SH-SY5Y (cell line): Measurements from ENCODE around the gene PPIH.

Source experiments
- GATA2 ChIP-seq: IDR thresholded peaks from 2 replicates; pipeline ENCODE4 v1.6.1; 2011; ENCODE audit warnings: mild to moderate bottlenecking, low read depth, low read length
- GATA3 ChIP-seq: IDR thresholded peaks from 2 replicates; pipeline ENCODE4 v1.6.1; 2011; ENCODE audit warnings: low read depth, mild to moderate bottlenecking, low read length, moderate library complexity

- TF ChIP-seq GATA3 (no peak), GATA2 (0 out of 2 replicates have a peak, but pooled peaks have one; percentile 11)
Observed at GRCh38 chr1:42681741-42682483, 23.7 kb downstream of the PPIH start, which contains the start of gene YBX1.
